Spleen (tissue), 11 donors: ENCODE data around the gene CCDC106. TPM values are rescaled to one million over a fixed set of nuclear protein-coding genes. Genes with fewer than 3 reads are reported as not detected.

Experiments used
- DNase-seq: peaks from one replicate; pipeline ENCODE4 v3.0.0-alpha.2; 2020
- H3K27ac ChIP-seq, 8 donors: fragments of 200-600 bp; sonication (generic) in 7 of 8; 1 replicate in 4 of 8; 2 replicates in 4 of 8; pipeline versions ENCODE4 v1.5.0 to v1.8.0; 2016 to 2021; ENCODE audit warnings: inconsistent platforms in 4 of 8, mild to moderate bottlenecking in 4 of 8, moderate library complexity in 1 of 8
- H3K27me3 ChIP-seq, 7 donors: fragments of 200-600 bp; sonication (generic) in 6 of 7; replicated peaks in 1 of 7; 1 replicate in 4 of 7; 2 replicates in 3 of 7; pipeline versions ENCODE4 v1.5.0 to v1.8.0; 2016 to 2021; ENCODE audit warnings: inconsistent platforms in 3 of 7, mild to moderate bottlenecking in 1 of 7
- H3K36me3 ChIP-seq, 6 donors: fragments of 200-600 bp; sonication (generic) in 5 of 6; 1 replicate in 4 of 6; 2 replicates in 2 of 6; pipeline versions ENCODE4 v1.5.0 to v1.8.0; 2016 to 2021; ENCODE audit warnings: inconsistent platforms in 2 of 6
- H3K4me1 ChIP-seq, 6 donors: fragments of 200-600 bp; sonication (generic) in 5 of 6; 1 replicate in 3 of 6; 2 replicates in 3 of 6; pipeline versions ENCODE4 v1.5.0 to v1.8.0; 2016 to 2021; ENCODE audit warnings: inconsistent platforms in 3 of 6
- H3K4me3 ChIP-seq, 8 donors: fragments of 200-600 bp; sonication (generic) in 7 of 8; 1 replicate in 4 of 8; 2 replicates in 4 of 8; pipeline versions ENCODE4 v1.5.0 to v1.8.0; 2016 to 2021; ENCODE audit warnings: inconsistent platforms in 4 of 8, mild to moderate bottlenecking in 4 of 8, moderate library complexity in 2 of 8
- H3K9me3 ChIP-seq, 8 donors: fragments of 200-600 bp; sonication (generic) in 7 of 8; 1 replicate in 4 of 8; 2 replicates in 4 of 8; pipeline versions ENCODE4 v1.5.0 to v1.8.0; 2016 to 2021; ENCODE audit warnings: inconsistent platforms in 4 of 8
- POLR2A ChIP-seq, 3 donors: fragments of 450-650 bp; IDR thresholded peaks; one replicate each; pipeline ENCODE4 v1.5.1; 2017; ENCODE audit warnings: antibody characterized with exemption in 3 of 3, mild to moderate bottlenecking in 1 of 3
- POLR2AphosphoS5 ChIP-seq, 3 donors: sonication (generic); formaldehyde crosslinking; IDR thresholded peaks; one replicate each; pipeline ENCODE4 v1.5.1; 2017; ENCODE audit warnings: antibody characterized with exemption in 3 of 3
- WGBS, 5 donors: extraction: QIAGEN DNeasy Blood & Tissue Kit in 3 of 5; methylation state at CpG; one replicate each; pipeline versions ENCODE4 v1.1.5 to v1.1.7; 2013 to 2018; 5-methylcytosine and 5-hydroxymethylcytosine counted together
- intact Hi-C: fragments of 100-400 bp; cut with DNase I; formaldehyde crosslinking; loops from one replicate; pipeline ENCODE4 v1.15.0; 2023; ENCODE audit warnings: low total_unique reads
- polyA plus RNA-seq, 3 donors: library from polyadenylated mRNA; stranded (reverse); fragments of 200-250 nt; gene quantifications; one replicate each; pipeline ENCODE4 v1.2.1, GENCODE V29; 2013
- total RNA-seq, 7 donors: library from RNA; depleted of rRNA in 3 of 7; stranded (reverse); fragments of >200 nt in 3 of 7; fragmentation: NEBNext Ultra II Directional in 4 of 7; extraction: Animal tissue kit (Norgen Biotek cat#: 25700) in 4 of 7; gene quantifications; one replicate each; pipeline versions ENCODE4 v1.1.0 to v1.2.1, GENCODE V29; 2016 to 2021
- TF ChIP-seq, protein P1 (sequence below), 11 experiments: fragments of 200-600 bp in 7 of 11; fragments of 450-650 bp in 4 of 11; sonication (generic) in 4 of 11; IDR thresholded peaks in 8 of 11; conservative IDR thresholded peaks in 3 of 11; 1 replicate in 7 of 11; 2 replicates in 4 of 11; pipeline versions ENCODE4 v1.4.0 to v1.8.0; 2016 to 2021; ENCODE audit warnings: antibody characterized with exemption in 11 of 11, inconsistent platforms in 4 of 11, mild to moderate bottlenecking in 1 of 11
- donor health status: healthy with polysubstance abuse.
- donor health status: DM: no; HTN: no; CAD: no; lungs with moderate emphysema.
- donor health status: DM: no; HTN: no; CAD: no.
- donor health status: Bipolar disorder and iron deficiency.
- donor health status: healthy.
- donor health status: DM: no; HTN: no; CAD: no.
- donor health status: DM: yes; HTN: yes; CAD: no.

CCDC106 gene
- total and polyA plus RNA-seq, 10 donors: 11.9 to 40.1 (median 18.6) TPM

GRCh38 chr19:55648585-55649267 lies 714 bp downstream of the CCDC106 start:
- peak overlapping the region; percentile 82 to 94 (median 90) for H3K27ac ChIP-seq
- H3K36me3 ChIP-seq: peaks cover 0 to 47% (median 13%) of the 10 kb centered on the region in 6 donors
- H3K4me1 ChIP-seq: peaks cover 36 to 92% (median 70%) of the 10 kb centered on the region in 6 donors
- H3K9me3 ChIP-seq: no peaks in the 10 kb centered on the region
- DNase-seq: no peak
- H3K4me3 ChIP-seq: peak overlapping the region; percentile 51 to 97 (median 81)
- WGBS, 5 donors: 22 to 30% (median 25%) methylated on average over 21 to 25 of the region's 25 CpGs
- TF ChIP-seq POLR2A (IDR thresholded peaks at IDR 0.05) (no peak), POLR2AphosphoS5 (IDR thresholded peaks at IDR 0.05) (no peak)
- TF ChIP-seq, protein P1, sequence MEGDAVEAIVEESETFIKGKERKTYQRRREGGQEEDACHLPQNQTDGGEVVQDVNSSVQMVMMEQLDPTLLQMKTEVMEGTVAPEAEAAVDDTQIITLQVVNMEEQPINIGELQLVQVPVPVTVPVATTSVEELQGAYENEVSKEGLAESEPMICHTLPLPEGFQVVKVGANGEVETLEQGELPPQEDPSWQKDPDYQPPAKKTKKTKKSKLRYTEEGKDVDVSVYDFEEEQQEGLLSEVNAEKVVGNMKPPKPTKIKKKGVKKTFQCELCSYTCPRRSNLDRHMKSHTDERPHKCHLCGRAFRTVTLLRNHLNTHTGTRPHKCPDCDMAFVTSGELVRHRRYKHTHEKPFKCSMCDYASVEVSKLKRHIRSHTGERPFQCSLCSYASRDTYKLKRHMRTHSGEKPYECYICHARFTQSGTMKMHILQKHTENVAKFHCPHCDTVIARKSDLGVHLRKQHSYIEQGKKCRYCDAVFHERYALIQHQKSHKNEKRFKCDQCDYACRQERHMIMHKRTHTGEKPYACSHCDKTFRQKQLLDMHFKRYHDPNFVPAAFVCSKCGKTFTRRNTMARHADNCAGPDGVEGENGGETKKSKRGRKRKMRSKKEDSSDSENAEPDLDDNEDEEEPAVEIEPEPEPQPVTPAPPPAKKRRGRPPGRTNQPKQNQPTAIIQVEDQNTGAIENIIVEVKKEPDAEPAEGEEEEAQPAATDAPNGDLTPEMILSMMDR (IDR thresholded peaks at IDR 0.05 in 8 of 11, conservative IDR thresholded peaks at IDR 0.05 in 3 of 11): no peak
- intact Hi-C loops: no loop called here
- peaks cover 0 to 9% (median 0%) of the 10 kb centered on the region in 7 donors for H3K27me3 ChIP-seq

DNA sequence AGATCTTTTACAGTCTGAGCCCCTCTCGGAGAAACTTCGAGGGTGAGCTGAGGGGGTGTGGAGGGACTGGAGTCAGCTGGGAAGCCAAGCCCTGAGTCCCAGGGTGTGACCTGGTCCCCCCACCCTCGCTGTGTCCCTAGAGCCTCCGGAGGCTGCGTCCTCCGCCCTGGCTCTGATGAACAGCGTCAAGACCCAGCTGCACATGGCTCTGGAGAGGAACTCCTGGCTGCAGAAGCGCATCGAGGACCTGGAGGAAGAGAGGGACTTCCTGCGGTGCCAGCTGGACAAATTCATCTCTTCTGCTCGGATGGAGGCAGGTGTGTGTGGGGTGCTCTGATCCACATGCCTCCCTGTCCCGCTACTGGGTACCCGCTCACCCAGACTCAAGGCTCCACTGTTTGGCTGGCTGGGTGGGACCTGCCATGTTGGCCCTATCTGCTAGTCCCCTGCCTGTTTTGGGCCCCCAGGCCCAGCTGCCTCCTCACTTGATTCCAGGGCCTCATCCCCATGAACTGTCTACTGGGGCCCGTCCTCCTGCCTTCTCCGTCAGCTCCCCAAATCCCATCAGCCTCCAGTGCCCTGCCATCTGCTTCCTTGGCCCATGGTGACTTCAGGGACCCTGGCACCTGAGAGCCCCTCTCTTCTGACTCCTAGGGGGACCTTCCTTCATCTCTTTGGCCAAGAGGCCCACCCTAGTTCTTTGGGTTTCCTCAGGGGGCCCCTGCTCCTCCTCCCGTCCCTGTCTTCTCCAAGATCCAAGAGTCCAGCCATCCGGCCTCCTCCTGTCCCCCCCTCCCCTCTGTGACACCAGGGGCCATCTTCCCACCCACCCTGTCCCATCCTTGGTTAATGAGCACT lies 1.5 kb downstream of the CCDC106 start:
- H3K9me3 ChIP-seq: no peaks in the 10 kb centered on the region
- 77 to 85% (median 80%) methylated on average over 16 to 17 of the region's 17 CpGs for WGBS, 5 donors
- H3K27me3 ChIP-seq: peaks cover 0 to 9% (median 0%) of the 10 kb centered on the region in 7 donors
- H3K36me3 ChIP-seq: peaks cover 0 to 45% (median 13%) of the 10 kb centered on the region in 6 donors
- peak overlapping the region in 5 of 8 donors; percentile 89 to 94 (median 90) for H3K27ac ChIP-seq
- no peak for DNase-seq
- H3K4me3 ChIP-seq: peak overlapping the region in 6 of 8 donors; percentile 51 to 97 (median 80)
- intact Hi-C loops: no loop called here
- TF ChIP-seq POLR2A (IDR thresholded peaks at IDR 0.05): no peak
- TF ChIP-seq POLR2AphosphoS5 (IDR thresholded peaks at IDR 0.05): no peak
- TF ChIP-seq, protein P1 (IDR thresholded peaks at IDR 0.05 in 8 of 11, conservative IDR thresholded peaks at IDR 0.05 in 3 of 11): no peak
- peaks cover 32 to 85% (median 62%) of the 10 kb centered on the region in 6 donors for H3K4me1 ChIP-seq

DNA sequence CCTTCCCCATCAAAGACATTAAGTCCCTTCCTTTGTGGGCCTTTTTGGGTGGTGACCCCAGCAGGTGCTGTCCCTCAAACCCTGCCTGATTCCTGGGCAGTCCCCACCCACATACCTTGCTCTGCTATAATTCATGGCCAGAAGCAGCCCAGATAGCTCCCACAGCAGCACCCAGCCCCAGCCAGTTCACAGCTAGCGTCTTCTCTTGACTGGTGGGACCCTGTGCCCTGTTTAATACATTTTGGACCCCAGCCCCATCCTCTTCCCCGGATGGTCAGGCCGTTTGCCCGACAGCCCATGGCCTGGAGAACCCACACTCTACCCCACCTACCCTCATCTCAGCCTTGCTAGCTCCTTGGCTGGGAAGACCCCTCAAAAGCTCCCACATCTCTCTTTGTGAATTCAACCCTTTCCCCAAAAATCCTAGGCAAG lies 2.1 kb downstream of the CCDC106 start:
- H3K27me3 ChIP-seq: peaks cover 0 to 9% (median 0%) of the 10 kb centered on the region in 7 donors
- no peaks in the 10 kb centered on the region for H3K9me3 ChIP-seq
- intact Hi-C loops: no loop called here
- 84 to 90% (median 86%) methylated on average over 4 of the region's 4 CpGs for WGBS, 5 donors
- H3K4me3 ChIP-seq: no peak overlapping the region
- H3K4me1 ChIP-seq: peaks cover 26 to 78% (median 56%) of the 10 kb centered on the region in 6 donors
- H3K36me3 ChIP-seq: peaks cover 0 to 39% (median 7%) of the 10 kb centered on the region in 6 donors
- H3K27ac ChIP-seq: no peak overlapping the region
- DNase-seq: no peak
- TF ChIP-seq POLR2AphosphoS5 (IDR thresholded peaks at IDR 0.05): no peak
- no peak for TF ChIP-seq POLR2A (IDR thresholded peaks at IDR 0.05)
- TF ChIP-seq, protein P1 (IDR thresholded peaks at IDR 0.05 in 8 of 11, conservative IDR thresholded peaks at IDR 0.05 in 3 of 11): no peak
